Gastroesophageal sphincter (tissue), 3 donors: ENCODE measurements around the gene GOSR2.

Experiments
- POLR2A ChIP-seq, 2 donors: fragments of 450-650 bp; IDR thresholded peaks; one replicate each; pipeline ENCODE4 v1.6.1; 2017; ENCODE audit warnings: antibody characterized with exemption in 2 of 2, mild to moderate bottlenecking in 2 of 2, moderate library complexity in 1 of 2
- POLR2AphosphoS5 ChIP-seq: sonication (generic); formaldehyde crosslinking; IDR thresholded peaks from one replicate; pipeline ENCODE4 v1.6.1; 2017; ENCODE audit warnings: antibody characterized with exemption
- TF ChIP-seq, protein P1 (sequence below), 4 experiments: fragments of 200-600 bp in 2 of 4; fragments of 450-650 bp in 2 of 4; sonication (generic) in 1 of 4; IDR thresholded peaks; one replicate each; pipeline ENCODE4 v1.5.1; 2017 to 2019; ENCODE audit warnings: antibody characterized with exemption in 4 of 4, mild to moderate bottlenecking in 2 of 4, moderate library complexity in 2 of 4

DNA sequence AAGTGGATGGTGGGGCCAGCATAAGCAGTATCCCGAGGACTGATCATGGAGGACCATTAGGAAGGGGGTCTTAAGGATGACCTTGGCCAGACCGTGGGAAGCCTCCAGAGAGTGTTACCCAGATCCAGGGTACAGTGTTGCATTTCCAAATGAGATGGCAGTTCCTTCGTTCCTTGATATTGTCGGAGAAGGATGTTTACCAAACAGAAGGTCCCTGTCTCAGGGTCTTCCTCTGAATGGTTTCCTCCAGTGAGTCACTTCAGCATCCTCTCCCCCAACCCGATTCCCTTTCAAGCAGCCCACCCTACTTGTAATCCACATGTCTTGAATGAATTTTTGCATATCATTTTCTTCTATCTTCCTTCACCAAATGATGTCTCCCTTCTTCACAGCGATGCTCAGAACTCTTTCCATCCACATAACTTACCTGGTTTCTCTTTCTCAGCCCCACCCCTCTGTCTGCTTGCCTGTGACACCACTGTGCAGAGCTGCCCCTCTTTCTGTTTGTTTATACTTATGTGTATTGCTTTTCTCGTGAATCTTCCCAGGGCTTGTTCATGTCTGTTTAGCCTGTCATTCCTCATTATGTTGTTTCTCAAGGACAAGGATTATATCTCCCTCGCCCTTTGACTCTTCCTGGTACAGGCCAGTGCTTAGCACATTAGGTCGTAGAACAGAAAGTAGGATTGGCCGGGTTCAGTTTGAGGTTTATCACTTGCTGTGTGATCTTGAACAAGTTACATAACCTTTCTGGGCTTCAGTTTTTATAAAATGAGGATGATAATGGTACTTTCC lies 5.7 kb downstream of the GOSR2 start:
- TF ChIP-seq POLR2A (IDR thresholded peaks at IDR 0.05) (no peak), POLR2AphosphoS5 (no peak)
- TF ChIP-seq, protein P1, sequence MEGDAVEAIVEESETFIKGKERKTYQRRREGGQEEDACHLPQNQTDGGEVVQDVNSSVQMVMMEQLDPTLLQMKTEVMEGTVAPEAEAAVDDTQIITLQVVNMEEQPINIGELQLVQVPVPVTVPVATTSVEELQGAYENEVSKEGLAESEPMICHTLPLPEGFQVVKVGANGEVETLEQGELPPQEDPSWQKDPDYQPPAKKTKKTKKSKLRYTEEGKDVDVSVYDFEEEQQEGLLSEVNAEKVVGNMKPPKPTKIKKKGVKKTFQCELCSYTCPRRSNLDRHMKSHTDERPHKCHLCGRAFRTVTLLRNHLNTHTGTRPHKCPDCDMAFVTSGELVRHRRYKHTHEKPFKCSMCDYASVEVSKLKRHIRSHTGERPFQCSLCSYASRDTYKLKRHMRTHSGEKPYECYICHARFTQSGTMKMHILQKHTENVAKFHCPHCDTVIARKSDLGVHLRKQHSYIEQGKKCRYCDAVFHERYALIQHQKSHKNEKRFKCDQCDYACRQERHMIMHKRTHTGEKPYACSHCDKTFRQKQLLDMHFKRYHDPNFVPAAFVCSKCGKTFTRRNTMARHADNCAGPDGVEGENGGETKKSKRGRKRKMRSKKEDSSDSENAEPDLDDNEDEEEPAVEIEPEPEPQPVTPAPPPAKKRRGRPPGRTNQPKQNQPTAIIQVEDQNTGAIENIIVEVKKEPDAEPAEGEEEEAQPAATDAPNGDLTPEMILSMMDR (IDR thresholded peaks at IDR 0.05), result no peak
